ENCODE measurements around the gene PLPP4. TPM values are rescaled to one million over a fixed set of nuclear protein-coding genes. Genes with fewer than 3 reads are reported as not detected.

PLPP4 gene
- total and polyA plus RNA-seq, 2 donors (not counting 3 experiments of a cell fraction or from before 2014, with no cell fraction given) = 15.5 to 36.4 TPM

DNA sequence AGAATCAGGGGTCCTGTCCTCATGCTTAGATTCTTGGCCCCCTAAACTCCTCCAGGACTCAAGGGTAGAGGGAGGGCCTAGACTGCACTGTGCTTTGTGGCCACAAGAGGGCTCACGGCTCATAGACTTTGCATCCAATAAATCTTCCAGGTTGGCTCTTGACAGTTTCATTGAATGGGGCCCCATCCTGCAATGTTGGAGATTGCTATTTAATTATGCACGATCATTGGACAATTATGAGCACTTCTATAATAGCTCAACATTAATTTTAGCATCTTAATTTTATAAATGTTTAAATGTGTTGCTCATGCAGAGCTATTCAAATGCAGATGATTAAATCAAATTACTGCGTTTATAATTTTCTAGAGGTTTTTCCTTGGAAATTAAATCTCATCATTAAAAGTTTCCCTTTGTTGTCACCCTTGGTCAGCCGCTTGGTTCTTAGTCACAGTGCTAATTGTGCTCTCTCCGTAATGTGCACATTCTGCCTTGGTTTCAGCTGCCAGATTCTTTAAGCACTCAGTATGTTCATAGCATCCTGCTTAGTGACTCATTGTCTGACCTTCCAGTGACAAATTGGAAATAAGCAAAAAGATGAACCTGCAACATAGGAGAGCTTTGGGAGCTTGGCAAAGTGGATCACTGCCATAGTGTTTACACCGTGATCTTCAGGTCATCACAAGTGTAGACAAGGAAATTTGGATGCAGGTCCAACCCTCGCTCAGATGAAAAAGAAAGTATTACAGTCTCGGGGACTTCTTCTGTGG lies 33.4 kb upstream of the PLPP4 start:
- TSS peak; percentile 12 for BruUV-seq (replicated peaks)
- dilution Hi-C loops (cut with MboI; ENCODE audit: extremely low pct_ligation_motif_present, low sequenced_read_pairs) = no loop called here

More for the DNA sequence above, 33.4 kb upstream of the PLPP4 start:
- Histone ChIP-seq H3K9ac (replicated peaks; ENCODE audit: extremely low read depth, insufficient read depth, low read length) (peak overlapping the region; percentile 64), H2AFZ (ENCODE audit: low read depth, low read length) (peak overlapping the region; percentile 70), H3K9me1 (replicated peaks; ENCODE audit: control insufficient read depth, extremely low read depth, insufficient read depth, low read length) (no peaks in the 10 kb centered on the region), H3K4me1 (ENCODE audit: control insufficient read depth, extremely low read depth, insufficient read depth, low read length) (peaks cover 50% of the 10 kb centered on the region), H3K36me3 (ENCODE audit: control insufficient read depth in 2 of 2, extremely low read depth in 1 of 2, insufficient read depth in 2 of 2, low read length in 2 of 2) (no peaks in the 10 kb centered on the region), H3K4me2 (ENCODE audit: insufficient read depth, low read length) (peak overlapping the region; percentile 68), H3K9me3 (replicated peaks; ENCODE audit: control insufficient read depth, insufficient read depth, low read length) (no peaks in the 10 kb centered on the region), H3K27me3 (ENCODE audit: control insufficient read depth in 2 of 2, insufficient read depth in 2 of 2, low read length in 2 of 2) (no peaks in the 10 kb centered on the region), H3K79me2 (ENCODE audit: control insufficient read depth, insufficient read depth, low read length) (no peaks in the 10 kb centered on the region), H4K20me1 (replicated peaks; ENCODE audit: control insufficient read depth, extremely low read depth, insufficient read depth, low read length) (no peaks in the 10 kb centered on the region), H3K27ac (ENCODE audit: insufficient read depth, low read depth, low read length) (peak overlapping the region; percentile 86), H3K4me3 (replicated peaks in 1 of 3; ENCODE audit: insufficient read depth in 1 of 3, low read depth in 1 of 3, low read length in 3 of 3) (no peak overlapping the region)
- CTCF ChIA-PET = interaction anchor here (0.6 to 3.2 kb wide), 48 partner anchors 9 to 495 kb away, joined by 3 to 45 read pairs (median 4); partner anchors contain the start of gene PLPP4
- intact Hi-C loops (cut with micrococcal nuclease) = loop anchor here (1.0 to 2.0 kb wide), 7 partner anchors 37 to 519 kb away; partner anchors contain the start of gene WDR11
- FAIRE-seq = peak; percentile 92
- peak; percentile 86 for DNase-seq (ENCODE audit: low read depth, low spot score)
- TF ChIP-seq MYC (IDR thresholded peaks at IDR 0.05; ENCODE audit: low read depth, low read length) (no peak), JUN (IDR thresholded peaks at IDR 0.05; ENCODE audit: borderline replicate concordance, insufficient read depth, insufficient read length, low read depth) (peak; percentile 76), POLR2A (IDR thresholded peaks at IDR 0.05; ENCODE audit: low read depth, low read length) (no peak), POLR2AphosphoS5 (IDR thresholded peaks at IDR 0.05; ENCODE audit: insufficient read depth, low read depth, low read length) (peak; percentile 69), FOS (IDR thresholded peaks at IDR 0.05; ENCODE audit: borderline replicate concordance, insufficient read depth, low read length) (peak; percentile 93)
- TF ChIP-seq, protein P1, sequence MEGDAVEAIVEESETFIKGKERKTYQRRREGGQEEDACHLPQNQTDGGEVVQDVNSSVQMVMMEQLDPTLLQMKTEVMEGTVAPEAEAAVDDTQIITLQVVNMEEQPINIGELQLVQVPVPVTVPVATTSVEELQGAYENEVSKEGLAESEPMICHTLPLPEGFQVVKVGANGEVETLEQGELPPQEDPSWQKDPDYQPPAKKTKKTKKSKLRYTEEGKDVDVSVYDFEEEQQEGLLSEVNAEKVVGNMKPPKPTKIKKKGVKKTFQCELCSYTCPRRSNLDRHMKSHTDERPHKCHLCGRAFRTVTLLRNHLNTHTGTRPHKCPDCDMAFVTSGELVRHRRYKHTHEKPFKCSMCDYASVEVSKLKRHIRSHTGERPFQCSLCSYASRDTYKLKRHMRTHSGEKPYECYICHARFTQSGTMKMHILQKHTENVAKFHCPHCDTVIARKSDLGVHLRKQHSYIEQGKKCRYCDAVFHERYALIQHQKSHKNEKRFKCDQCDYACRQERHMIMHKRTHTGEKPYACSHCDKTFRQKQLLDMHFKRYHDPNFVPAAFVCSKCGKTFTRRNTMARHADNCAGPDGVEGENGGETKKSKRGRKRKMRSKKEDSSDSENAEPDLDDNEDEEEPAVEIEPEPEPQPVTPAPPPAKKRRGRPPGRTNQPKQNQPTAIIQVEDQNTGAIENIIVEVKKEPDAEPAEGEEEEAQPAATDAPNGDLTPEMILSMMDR (IDR thresholded peaks at IDR 0.05; ENCODE audit: extremely low read depth in 1 of 2, insufficient read depth in 1 of 2, low read depth in 1 of 2, low read length in 2 of 2) = peak; percentile 91 to 97
- POLR2A ChIA-PET = interaction anchor here (2.1 kb wide), 1 partner anchor 311 kb away, joined by 4 read pairs; no protein-coding TSS in a partner anchor
